ENCODE measurements around the gene GAS2L2.

GAS2L2 gene

GRCh38 chr17:35752945-35753764 is at the start of gene GAS2L2:
TSS of gene GAS2L2 (minus strand) at chr17:35753239. CDS start at chr17:35752850, 389 bp downstream.
- DNase-seq: no peak

GRCh38 chr17:35801583-35802224 is 48.7 kb upstream of the GAS2L2 start:
- no peak for DNase-seq

DNA sequence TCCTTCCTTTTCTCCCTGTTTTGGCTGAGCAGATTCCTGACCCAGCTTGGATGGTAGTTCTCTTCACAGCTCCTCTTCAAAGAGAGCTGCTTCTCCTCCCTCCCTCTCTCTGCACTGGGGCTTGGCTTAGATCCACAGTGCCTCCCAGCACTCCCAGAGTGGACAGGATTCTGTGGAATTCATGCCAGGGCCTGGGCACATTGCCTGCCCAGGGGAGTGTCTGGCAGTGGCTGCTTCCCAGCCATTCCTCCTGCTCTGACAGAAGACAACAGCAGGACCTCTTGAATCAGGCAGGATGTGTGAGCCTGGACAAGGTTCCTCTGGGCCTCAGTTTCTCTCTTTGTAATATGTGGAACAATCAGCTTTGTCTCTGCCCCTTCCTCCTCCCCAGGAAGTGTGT is 46.9 kb upstream of the GAS2L2 start:
- DNase-seq: no peak

- no peak for DNase-seq
Measured at GRCh38 chr17:35797918-35798317, 44.9 kb upstream of the GAS2L2 start.

GRCh38 chr17:35797370-35797769 is 44.3 kb upstream of the GAS2L2 start:
- DNase-seq: no peak

GRCh38 chr17:35796942-35797341 is 43.9 kb upstream of the GAS2L2 start:
- no peak for DNase-seq

DNA sequence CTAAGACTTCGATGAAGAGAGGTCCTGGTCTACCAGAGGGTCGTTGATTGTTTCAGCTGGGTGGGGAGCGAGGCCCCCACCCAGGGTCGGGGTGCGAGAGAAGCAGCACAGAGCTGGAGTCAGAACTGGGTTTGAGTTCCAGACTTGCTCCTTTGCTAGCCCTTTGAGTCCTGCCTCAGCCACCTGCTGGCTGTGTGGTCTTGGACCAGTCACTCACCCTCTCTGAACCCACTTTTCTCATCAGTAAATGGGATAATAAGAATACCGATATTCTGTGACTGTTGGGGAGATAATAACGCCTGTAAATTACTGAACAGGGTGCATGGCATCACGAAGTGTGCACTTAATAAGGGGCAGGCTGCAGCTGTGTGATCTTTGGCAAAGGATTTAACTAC is 42.8 kb upstream of the GAS2L2 start:
- no peak for DNase-seq

- no peak for DNase-seq
Measured at GRCh38 chr17:35795007-35795870, 42.2 kb upstream of the GAS2L2 start, which contains the start of gene MMP28. TSS of gene MMP28 (minus strand) at chr17:35795641. CDS start at chr17:35795377, 264 bp downstream.

- DNase-seq: no peak
Measured at GRCh38 chr17:35793257-35793656, 40.2 kb upstream of the GAS2L2 start.

DNA sequence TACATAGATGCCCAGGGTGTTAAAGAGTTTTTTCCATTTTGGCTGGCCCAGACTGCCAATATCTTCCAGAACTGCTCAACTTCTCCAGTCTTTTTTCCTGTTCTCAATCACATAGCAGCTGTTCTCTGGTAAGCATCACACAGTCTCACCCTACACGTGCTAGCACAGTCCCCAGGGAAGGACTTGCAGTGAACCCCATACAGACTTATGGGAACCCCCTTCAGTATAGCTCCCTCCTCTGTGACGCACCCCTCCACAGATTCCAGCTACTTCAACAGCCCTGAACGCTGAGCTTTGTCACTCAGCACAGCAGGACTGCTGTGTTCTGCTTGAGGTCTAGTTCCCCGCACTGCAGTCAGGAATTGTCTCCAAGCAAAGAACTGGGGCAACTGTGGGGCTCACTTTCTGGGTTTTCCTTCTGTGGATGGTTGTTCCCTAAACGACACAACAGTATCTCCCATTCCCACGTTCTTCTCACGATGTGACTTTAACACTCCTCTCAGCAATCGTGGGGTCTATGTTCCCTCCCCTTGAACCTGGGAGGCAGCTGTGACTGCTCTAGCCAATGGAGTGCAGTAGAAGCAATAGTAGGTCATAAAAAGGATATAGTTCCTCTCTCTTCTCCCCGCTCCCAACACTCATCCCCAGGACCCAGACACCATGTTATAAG is 38.8 kb upstream of the GAS2L2 start:
- no peak for DNase-seq

- DNase-seq: no peak
Measured at GRCh38 chr17:35790841-35791240, 37.8 kb upstream of the GAS2L2 start.

DNA sequence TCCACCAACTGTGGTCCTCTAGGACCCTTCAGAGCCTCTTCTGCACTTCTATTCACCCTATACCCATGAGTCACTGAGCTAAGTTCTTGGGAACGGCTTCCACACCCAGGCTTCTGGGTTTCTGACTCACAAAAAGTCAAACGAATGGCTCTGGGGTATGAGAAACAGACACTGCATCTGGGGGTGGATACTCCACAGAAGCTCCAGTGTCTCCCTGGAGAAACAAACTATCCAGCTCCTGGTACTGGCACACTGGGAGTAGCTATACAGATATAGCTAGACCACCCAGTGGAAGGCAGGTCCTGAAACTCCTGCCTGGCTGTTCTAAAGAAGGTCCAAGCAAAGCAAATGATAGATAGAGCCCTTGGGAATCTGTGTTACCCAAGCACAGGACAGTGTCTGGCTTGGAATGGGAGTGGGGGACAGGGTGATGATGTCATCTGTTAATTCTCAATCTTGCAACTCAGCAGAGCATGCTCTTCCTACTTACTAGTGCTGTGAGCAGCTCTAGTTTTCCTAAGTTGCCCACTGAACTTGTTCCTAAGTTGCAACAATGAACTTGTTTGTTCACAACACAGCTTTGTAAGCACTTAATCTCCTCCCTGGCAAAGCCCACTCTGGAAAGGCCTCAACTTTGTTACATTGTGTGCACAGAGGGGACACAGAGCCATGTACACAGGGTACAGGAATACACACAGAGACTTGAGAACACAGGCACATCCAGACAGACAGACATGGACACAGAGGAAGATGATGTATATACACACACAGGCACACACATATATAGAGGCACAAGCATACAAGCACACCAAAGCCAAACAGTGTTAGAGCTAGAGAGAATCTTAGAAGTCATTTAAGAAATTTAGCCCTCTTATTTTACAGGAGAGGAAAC is 35.7 kb upstream of the GAS2L2 start:
- no peak for DNase-seq

GRCh38 chr17:35786941-35787432 is 33.9 kb upstream of the GAS2L2 start:
- no peak for DNase-seq

DNA sequence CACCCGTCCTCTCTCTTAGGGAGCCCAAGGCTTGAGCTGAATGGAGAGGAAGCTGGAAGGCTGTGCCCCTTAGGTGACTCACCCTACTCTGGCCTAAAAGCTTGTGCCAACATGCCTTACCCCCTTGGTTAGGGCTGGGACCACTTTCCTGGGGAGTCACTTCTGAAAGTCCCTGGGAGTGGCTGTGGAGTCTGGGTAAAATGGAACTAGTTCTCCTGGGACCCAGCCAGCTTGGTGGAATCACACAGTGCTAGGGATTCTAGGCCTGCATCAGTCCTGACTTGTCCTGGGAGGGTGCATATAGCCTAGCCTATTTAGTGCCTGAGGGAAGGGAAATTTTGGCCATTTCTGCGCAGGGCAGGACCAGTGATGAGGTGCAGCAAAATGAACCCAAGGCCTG is 31.9 kb upstream of the GAS2L2 start:
- DNase-seq: no peak

- no peak for DNase-seq
Measured at GRCh38 chr17:35780950-35781349, 27.9 kb upstream of the GAS2L2 start.

DNA sequence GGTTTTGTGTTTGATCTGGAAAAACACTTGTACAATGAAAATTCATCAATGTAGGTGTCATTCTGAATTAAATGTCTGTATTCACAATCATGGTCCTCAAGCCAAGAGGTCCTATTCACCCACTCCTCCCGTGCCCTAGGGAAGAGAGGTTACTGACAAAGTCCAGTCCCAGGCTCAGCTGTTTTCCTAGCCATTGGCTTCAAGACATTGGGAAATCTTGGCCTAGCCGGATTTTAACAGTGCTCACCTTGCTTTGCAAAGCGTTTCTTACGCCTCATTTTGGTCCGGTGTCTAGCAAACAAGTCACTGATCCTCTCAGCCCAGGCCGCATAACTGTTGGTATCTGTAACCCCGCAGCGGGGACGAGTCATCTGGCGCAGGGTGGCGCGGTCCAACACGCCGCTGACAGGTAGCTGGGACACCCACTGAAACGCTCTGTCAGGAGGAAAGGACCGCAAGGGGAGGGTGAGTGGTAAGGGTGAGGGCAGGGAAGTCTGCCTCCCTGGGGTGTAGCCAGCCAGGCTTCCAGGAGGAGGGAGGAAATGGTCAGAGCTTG is 25.7 kb upstream of the GAS2L2 start:
- DNase-seq: no peak

- no peak for DNase-seq
Measured at GRCh38 chr17:35775583-35775982, 22.5 kb upstream of the GAS2L2 start.

DNA sequence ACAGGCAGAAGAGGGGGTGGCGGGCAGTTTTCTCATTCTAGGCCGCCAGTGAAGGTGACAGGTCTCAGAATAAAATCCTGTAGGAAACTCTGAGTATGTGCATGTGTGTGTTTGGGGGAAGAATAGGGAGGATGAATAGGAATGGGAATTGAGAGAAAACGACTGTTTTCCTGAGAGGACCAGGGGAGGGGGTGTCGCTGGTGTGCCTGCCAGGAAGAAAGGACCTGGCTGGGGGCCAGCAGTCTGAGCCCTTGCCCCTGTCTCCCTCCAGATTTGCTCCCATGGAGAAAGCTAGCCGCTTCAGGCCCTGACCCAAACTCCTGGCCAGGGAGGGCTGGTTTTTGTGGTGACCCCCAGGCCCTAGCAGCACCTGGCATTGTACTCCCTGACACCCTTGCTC is 22.0 kb upstream of the GAS2L2 start:
- no peak for DNase-seq

DNA sequence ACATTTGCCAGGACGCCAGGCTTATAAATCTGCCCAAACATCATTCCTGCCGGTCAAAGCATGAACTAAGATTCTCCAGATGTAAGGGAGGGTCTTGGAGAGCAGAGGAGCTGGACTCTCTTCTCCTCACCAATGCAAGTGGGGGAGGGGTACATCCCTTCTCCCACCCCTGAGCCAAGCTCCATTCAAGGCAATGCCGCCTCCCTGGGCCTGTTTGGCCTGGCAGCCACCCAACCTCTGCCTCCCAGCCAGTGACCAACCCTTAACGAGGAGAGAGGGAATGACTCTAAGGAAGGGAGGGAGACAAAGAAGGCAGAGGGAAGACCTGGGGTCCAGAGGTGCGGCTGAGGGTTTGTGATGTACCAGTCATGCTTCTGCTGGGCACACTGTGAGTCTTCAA is 21.5 kb upstream of the GAS2L2 start:
- no peak for DNase-seq

DNA sequence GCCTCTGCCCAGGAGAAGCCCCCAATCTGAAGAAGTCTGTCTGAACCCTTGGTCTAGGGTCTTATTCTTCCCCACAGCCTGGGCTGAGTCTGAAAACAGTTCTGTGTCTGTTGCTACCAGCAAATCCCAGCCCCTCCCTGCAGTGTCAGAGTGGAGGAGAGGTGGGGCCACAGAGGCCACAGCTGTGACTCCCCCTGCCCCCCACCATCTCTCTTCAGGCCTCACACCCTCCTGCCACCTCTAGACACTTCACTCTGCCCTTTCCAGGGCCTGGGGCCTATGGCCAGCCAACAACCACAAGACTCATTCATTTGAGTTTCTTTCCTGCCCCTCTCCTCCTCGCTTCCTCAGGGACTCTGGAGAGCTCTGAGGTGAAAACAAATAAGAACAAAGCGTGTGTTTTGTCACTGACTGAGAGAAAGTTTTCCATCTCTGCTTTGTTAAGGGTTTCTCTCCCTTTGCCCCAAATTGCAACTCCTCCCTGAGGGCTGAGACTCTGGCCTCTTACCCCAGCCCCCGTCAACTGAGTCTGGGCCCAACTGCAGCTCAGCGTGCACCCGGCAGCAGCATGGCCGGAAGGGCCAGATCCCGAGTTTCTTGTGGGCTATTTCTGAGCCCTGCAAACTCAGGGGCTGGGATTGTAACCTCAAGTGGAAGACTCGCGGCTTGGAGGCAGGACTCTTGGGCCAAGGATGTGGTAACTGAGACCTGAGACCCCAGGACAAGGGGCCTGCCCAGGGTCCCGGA is 20.8 kb upstream of the GAS2L2 start:
- DNase-seq: no peak

DNA sequence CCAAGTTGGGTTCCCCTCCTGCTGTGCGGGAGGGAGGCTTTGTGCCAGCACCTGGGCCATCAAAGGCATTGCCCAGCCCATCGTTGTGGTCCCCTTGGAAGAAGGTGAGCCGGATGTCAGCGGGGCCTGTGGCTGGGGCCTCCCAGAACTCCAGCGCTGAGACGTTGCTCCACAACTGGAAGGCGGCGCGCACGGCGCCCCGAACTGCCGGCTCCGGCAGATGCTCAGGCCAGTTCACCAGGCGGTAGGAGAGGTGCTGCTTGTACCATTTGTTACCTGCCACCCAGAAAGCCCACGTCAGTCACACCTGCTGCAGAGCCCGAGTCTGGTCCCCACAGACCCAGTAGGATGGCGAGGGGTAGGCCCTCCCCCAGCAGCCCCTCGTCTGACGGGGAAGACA is 20.1 kb upstream of the GAS2L2 start:
- DNase-seq: no peak
